ENCODE data around the gene GPSM1.

Gene GPSM1

DNA sequence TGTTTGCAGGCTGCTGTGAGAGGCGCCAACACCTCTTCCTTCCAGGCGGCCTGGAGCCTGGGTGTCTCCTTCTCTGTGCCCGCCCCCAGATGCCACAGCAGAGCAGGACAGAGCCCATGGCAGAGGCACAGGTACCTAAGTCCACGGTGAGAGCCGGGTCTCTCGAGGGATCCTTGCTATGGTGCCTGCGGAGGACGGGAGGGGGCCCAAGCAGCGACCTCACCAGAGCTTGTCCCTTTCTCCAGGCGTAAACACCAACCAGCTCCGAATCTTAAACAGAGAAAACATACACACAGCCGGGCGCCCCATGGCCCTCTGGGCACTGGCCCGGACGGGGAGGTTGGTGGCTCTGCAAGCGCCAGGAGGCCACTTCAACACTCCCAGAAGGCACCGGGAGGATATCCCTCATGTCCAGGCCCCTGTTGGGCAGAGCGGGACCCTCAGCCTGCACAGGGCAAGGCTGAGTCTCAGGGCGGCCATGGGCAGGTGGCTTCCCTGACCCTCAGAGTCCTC, 35.3 kb upstream of the GPSM1 start:
- DNase-seq, result no peak

GRCh38 chr9:136292591-136293448, 34.5 kb upstream of the GPSM1 start:
- no peak for DNase-seq

GRCh38 chr9:136293476-136294077, 33.8 kb upstream of the GPSM1 start:
- no peak for DNase-seq

- DNase-seq, result no peak
Observed at GRCh38 chr9:136294437-136294836, 32.9 kb upstream of the GPSM1 start.

DNA sequence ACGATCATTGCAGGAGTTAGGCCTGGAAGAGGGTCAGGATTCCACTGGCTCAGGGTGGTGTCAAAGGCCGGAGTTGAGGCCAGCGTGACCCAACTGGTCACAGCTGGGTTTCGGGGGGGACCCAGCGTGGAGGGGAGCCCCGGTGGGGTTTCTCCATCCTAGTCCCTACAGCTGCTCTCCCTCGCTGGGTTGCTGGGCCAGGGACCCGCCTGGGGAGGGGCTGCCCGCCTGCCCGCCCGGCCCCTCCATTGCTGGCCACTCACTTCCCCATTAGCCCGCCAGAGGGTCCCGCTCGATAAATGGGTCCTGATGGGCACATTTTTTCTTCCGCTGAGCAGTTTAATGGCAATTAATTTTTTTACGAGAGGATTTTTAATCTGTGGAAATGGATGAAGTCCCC, 32.3 kb upstream of the GPSM1 start:
- no peak for DNase-seq

GRCh38 chr9:136295542-136296433, 31.6 kb upstream of the GPSM1 start:
- DNase-seq, result no peak

- DNase-seq, result no peak
Observed at GRCh38 chr9:136296434-136297015, 30.8 kb upstream of the GPSM1 start.

- no peak for DNase-seq
Observed at GRCh38 chr9:136297016-136297691, 30.2 kb upstream of the GPSM1 start.

GRCh38 chr9:136297766-136298735, 29.3 kb upstream of the GPSM1 start:
- no peak for DNase-seq

- no peak for DNase-seq
Observed at GRCh38 chr9:136299116-136299515, 28.2 kb upstream of the GPSM1 start.

DNA sequence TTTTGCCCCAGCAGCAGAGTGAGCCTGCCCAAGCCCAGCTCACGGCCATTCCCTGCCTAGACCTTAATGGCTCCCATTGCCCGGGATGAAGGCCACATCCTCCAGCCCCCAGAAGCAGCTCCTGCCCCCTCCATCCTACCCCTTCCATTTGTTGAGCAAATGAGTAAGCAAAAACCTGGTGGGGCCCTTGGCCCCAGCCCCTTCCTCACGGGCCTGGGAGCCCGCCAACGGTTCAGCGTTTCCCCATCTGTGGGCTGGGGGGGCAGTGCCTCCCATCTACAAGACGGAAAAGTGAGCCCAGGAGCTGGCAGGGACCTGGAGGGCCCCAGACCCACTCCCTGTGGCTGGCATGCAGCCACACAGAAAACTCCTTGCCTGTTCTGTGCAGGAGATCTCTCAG, 27.8 kb upstream of the GPSM1 start:
- no peak for DNase-seq

DNA sequence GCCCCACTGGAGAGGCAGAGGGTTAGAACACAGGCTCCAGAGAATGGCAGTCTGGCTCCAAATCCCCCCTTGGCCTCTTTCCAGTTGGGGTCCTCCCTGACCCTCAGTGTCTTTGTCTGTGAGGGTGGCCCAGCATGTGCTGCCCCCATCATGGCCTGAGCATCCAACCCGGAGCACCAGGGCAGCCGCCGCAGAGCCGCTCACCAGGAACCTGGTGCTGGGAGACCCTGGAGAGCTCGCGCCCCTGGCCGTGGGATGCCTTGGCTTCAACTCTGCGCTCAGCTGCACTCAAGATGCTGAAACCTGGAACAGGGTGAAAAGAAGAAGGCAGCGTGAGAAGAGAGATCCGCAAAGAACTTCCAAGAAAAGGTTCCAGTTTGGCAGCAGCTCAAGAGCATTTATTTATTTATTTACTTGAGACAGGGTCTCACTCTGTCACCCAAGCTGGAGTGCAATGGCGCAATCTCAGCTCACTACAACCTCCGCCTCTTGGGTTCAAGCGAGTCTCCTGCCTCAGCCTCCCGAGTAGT, 27.3 kb upstream of the GPSM1 start:
- DNase-seq, result no peak

DNA sequence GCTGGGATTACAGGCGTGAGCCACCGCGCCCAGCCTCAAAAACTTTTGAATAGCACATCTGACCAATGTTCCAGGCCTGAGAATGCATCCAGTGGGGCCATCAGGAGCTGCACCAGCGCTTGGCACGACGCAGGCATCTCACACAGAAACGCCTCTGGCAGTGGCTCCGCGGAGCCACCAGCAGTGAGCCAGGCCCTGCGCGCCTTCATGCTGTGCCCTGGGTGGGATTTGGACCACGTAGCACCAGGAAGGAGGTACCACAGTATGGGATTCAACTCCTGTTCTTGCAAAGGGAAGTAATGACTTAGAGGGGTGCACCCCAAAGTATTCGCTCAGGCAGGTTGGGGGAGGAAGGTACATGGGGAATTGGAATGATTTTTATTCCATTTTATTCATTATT, 26.5 kb upstream of the GPSM1 start:
- no peak for DNase-seq

DNA sequence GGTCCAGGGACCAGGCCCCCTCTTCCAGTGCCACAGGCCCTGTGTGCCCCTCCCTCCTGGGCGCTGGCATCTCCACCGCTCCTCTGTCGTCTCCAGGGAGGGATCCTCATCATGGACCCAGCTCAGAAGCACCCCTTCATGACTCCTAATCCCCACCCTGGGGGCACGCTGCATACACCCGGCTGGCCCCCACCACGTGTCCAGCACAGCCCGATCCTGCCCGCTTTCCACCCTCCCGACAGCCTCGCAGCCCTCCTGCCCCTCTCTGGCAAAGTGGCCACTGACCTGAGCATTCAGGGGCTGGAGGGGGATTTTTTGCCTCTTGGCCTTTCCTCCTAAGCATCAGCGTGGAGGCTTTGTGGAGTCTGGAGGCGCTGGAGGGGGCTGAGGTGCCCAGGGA, 24.8 kb upstream of the GPSM1 start:
- no peak for DNase-seq

GRCh38 chr9:136303066-136303824, 24.1 kb upstream of the GPSM1 start:
- DNase-seq, result no peak

- DNase-seq, result no peak
Observed at GRCh38 chr9:136303825-136304416, 23.4 kb upstream of the GPSM1 start, which contains the start of gene CCDC187. TSS of gene CCDC187 (minus strand) at chr9:136304094. CDS start at chr9:136303830, 264 bp downstream.

DNA sequence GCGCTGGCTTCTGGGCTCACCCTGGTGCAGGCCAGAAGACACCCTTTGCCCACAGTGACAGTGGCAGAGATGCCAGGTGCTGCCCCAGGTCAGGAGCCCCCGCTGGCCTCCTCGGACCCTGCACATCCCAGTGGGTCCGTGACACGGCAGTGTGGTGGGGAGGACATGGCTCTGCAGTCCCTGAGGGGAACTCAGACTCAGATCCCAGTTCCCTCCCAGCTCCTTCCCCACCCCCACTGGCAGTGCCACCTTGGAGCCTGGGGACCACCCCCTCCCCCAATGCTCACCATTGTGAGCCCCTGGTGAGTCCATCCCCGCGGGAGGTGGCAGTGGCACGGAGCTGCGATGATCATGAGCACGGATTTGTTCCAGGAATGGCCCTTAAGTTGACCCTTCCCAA, 22.9 kb upstream of the GPSM1 start:
- no peak for DNase-seq

DNA sequence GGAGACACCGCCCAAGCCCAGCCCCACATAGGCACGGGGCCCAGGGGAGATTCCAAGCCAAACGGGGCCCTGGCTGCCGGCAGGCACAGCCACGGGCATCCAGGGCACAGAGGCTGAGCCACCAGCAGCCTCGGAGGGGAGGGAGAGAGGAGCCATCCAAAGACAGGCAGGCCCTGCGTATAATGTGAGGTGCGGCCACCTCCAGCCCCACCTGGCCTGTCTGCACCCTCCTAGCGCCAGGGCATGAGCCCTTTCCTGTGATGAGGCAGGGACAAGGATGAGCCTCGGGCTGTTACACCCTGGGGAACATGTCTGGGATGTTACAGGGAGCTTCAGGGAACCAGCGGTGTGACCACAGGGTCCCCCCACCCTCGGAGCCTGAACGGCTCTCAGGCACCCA, 22.4 kb upstream of the GPSM1 start:
- DNase-seq, result no peak

GRCh38 chr9:136305804-136306203, 21.5 kb upstream of the GPSM1 start:
- no peak for DNase-seq

Data from NCI-H2081 treated with DMSO at 0.1 percent for 48 hours (cell line).